ENCODE measurements around the gene PIGA. TPM values are rescaled to one million over a fixed set of nuclear protein-coding genes. Genes with fewer than 3 reads are reported as not detected.

Gene PIGA
- total RNA-seq, 2 experiments from 2014 or later, result 21.6 to 22.2 TPM

Other genes with a start within 250 kb of the PIGA start
- under 1 TPM; 0.71 to 0.83 TPM for gene ASB9, start 65.4 kb downstream of the PIGA start, total RNA-seq
- gene ASB11, start 19.9 kb downstream of the PIGA start, total RNA-seq, result not detected
- not detected for gene VEGFD, start 48.9 kb upstream of the PIGA start, total RNA-seq
- 1 to 10 TPM; 1.4 to 2.4 TPM for gene PIR, start 157.8 kb upstream of the PIGA start, total RNA-seq
- not detected for gene BMX, start 165.3 kb upstream of the PIGA start, total RNA-seq